HCT116 (cell line): ENCODE results near the gene ADD3. TPM values are rescaled to one million over a fixed set of nuclear protein-coding genes. Genes with fewer than 3 reads are reported as not detected.

ENCODE experiments used
- ATAC-seq: fragments of 200-7000 bp; cut with Tn5 transposase; 2 replicates; pipeline ENCODE4 v1.9.1; 2020; ENCODE audit warnings: mild to moderate bottlenecking, moderate library complexity
- BruUV-seq: library from RNA; stranded (reverse); fragments of 400-500 nt; replicated peaks from 2 replicates; lab custom pipeline; 2021; lab: Mats Ljungman, UMichigan
- CTCF ChIA-PET: fragments of 300-600 bp; sonication (Branson Sonifier 250); formaldehyde crosslinking; loops from one replicate; lab custom pipeline; 2021; ENCODE audit warnings: antibody characterized with exemption; lab: Charles Lee
- POLR2A ChIA-PET: fragments of 300-600, 350-600 bp; sonication (Branson Sonifier 250); formaldehyde crosslinking; loops from one replicate; lab custom pipeline; 2021; ENCODE audit warnings: antibody characterized with exemption; lab: Charles Lee
- RAD21 ChIA-PET, 2 experiments: fragments of 300-600 bp; sonication (Branson Sonifier 250); formaldehyde crosslinking; loops; one replicate each; lab custom pipeline; 2023; ENCODE audit warnings: low total read pairs in 2 of 2; ENCODE audit not compliant: uncharacterized antibody in 2 of 2, unreplicated experiment in 2 of 2, low non-redundant PET in 1 of 2; lab: Charles Lee
- DNase-seq: peaks from one replicate; pipeline ENCODE4 v3.0.0-alpha.2; 2010; ENCODE audit warnings: low read depth, low spot score
- H2AFZ ChIP-seq: fragments of 200-600 bp; shearing (Covaris generic), sonication (generic); 2 replicates; pipeline ENCODE4 v1.6.1; 2017; ENCODE audit warnings: low read depth, mixed run types, mixed read lengths, antibody characterized with exemption, low read length; ENCODE audit not compliant: poor library complexity, severe bottlenecking
- H3K27ac ChIP-seq: 2 replicates; pipeline ENCODE4 v1.5.1; 2012; ENCODE audit warnings: low read depth, low read length
- H3K27me3 ChIP-seq: fragments of 200-600 bp; sonication (generic); 2 replicates; pipeline ENCODE4 v1.6.1; 2016; ENCODE audit warnings: mixed run types, low read length, mixed read lengths; ENCODE audit not compliant: insufficient read depth
- H3K36me3 ChIP-seq, 2 experiments: fragments of 200-500 bp in 1 of 2; fragments of 200-600 bp in 1 of 2; sonication (Bioruptor generic) in 1 of 2; sonication (generic) in 1 of 2; 2 replicates each; pipeline versions ENCODE4 v1.5.1 to v1.6.1; 2014 to 2016; ENCODE audit warnings: low read length in 2 of 2, inconsistent platforms in 1 of 2, mixed read lengths in 1 of 2, mixed run types in 1 of 2; ENCODE audit not compliant: insufficient read depth in 2 of 2, control insufficient read depth in 1 of 2
- H3K4me1 ChIP-seq, 2 experiments: fragments of 200-600 bp in 1 of 2; sonication (generic) in 1 of 2; 2 replicates each; pipeline versions ENCODE4 v1.5.1 to v1.6.1; 2012 to 2017; ENCODE audit warnings: low read length in 2 of 2, inconsistent platforms in 1 of 2, mild to moderate bottlenecking in 1 of 2, mixed read lengths in 1 of 2, mixed run types in 1 of 2, moderate library complexity in 1 of 2; ENCODE audit not compliant: insufficient read depth in 2 of 2, control insufficient read depth in 1 of 2
- H3K4me2 ChIP-seq: fragments of 200-600 bp; sonication (generic); 2 replicates; pipeline ENCODE4 v1.6.1; 2017; ENCODE audit warnings: mixed run types, low read length, mixed read lengths
- H3K4me3 ChIP-seq, 2 experiments: fragments of 200-600 bp in 1 of 2; sonication (generic) in 1 of 2; replicated peaks in 1 of 2; 2 replicates each; pipeline ENCODE4 v1.5.1; 2011 to 2016; ENCODE audit warnings: low read length in 2 of 2, control low read depth in 1 of 2, low read depth in 1 of 2, mild to moderate bottlenecking in 1 of 2, mixed read lengths in 1 of 2, mixed run types in 1 of 2
- H3K79me2 ChIP-seq: fragments of 200-600 bp; sonication (generic); 2 replicates; pipeline ENCODE4 v1.6.1; 2017; ENCODE audit warnings: mild to moderate bottlenecking, mixed run types, low read length, moderate library complexity, mixed read lengths; ENCODE audit not compliant: insufficient read depth
- H3K9ac ChIP-seq: fragments of 200-600 bp; sonication (generic); 2 replicates; pipeline ENCODE4 v1.6.1; 2016; ENCODE audit warnings: low read length, mixed read lengths
- H3K9me2 ChIP-seq: fragments of 200-600 bp; sonication (generic), shearing (Covaris generic); 2 replicates; pipeline ENCODE4 v1.6.1; 2017; ENCODE audit warnings: mixed run types, mild to moderate bottlenecking, moderate library complexity; ENCODE audit not compliant: insufficient read depth
- H3K9me3 ChIP-seq, 2 experiments: fragments of 200-500 bp in 1 of 2; fragments of 200-600 bp in 1 of 2; sonication (Bioruptor generic) in 1 of 2; sonication (generic) in 1 of 2; 2 replicates each; pipeline ENCODE4 v1.6.1; 2014 to 2017; ENCODE audit warnings: low read length in 2 of 2, mixed read lengths in 2 of 2, inconsistent platforms in 1 of 2, low read depth in 1 of 2, mild to moderate bottlenecking in 1 of 2, mixed run types in 1 of 2, moderate library complexity in 1 of 2; ENCODE audit not compliant: control insufficient read depth in 1 of 2, insufficient read depth in 1 of 2
- H4K20me1 ChIP-seq: fragments of 200-600 bp; sonication (generic), shearing (Covaris generic); 2 replicates; pipeline ENCODE4 v1.6.1; 2017; ENCODE audit warnings: mixed run types, mild to moderate bottlenecking, moderate library complexity; ENCODE audit not compliant: insufficient read depth
- ATF3 ChIP-seq: IDR thresholded peaks from 2 replicates; pipeline ENCODE4 v1.6.1; 2012
- CBX3 ChIP-seq: IDR thresholded peaks from 2 replicates; pipeline ENCODE4 v1.6.1; 2012; ENCODE audit warnings: low read depth
- CEBPB ChIP-seq: IDR thresholded peaks from 2 replicates; pipeline ENCODE4 v1.6.1; 2012; ENCODE audit warnings: low read depth
- ELF1 ChIP-seq: IDR thresholded peaks from 2 replicates; pipeline ENCODE4 v1.6.1; 2012; ENCODE audit warnings: low read depth, borderline replicate concordance
- EZH2 ChIP-seq: fragments of 200-600 bp; sonication (generic); IDR thresholded peaks from 2 replicates; pipeline ENCODE4 v1.6.1; 2017; ENCODE audit warnings: antibody characterized with exemption, mixed run types
- FOSL1 ChIP-seq: IDR thresholded peaks from 2 replicates; pipeline ENCODE4 v1.6.1; 2012; ENCODE audit warnings: low read depth
- JUND ChIP-seq: IDR thresholded peaks from 2 replicates; pipeline ENCODE4 v1.6.1; 2012
- MAX ChIP-seq: IDR thresholded peaks from 2 replicates; pipeline ENCODE4 v1.6.1; 2012
- POLR2A ChIP-seq: IDR thresholded peaks from 2 replicates; pipeline ENCODE4 v1.7.0; 2011; ENCODE audit warnings: borderline replicate concordance; ENCODE audit not compliant: insufficient read depth, insufficient read length; ENCODE audit errors: extremely low read depth
- POLR2AphosphoS5 ChIP-seq: IDR thresholded peaks from 2 replicates; pipeline ENCODE4 v1.6.1; 2011; ENCODE audit warnings: mild to moderate bottlenecking, low read depth, low read length, moderate library complexity
- RAD21 ChIP-seq: IDR thresholded peaks from 2 replicates; pipeline ENCODE4 v1.6.1; 2012; ENCODE audit warnings: low read depth, mild to moderate bottlenecking
- REST ChIP-seq: IDR thresholded peaks from 2 replicates; pipeline ENCODE4 v1.6.1; 2012; ENCODE audit warnings: low read depth
- SIN3A ChIP-seq: IDR thresholded peaks from 2 replicates; pipeline ENCODE4 v1.6.1; 2012; ENCODE audit warnings: low read depth
- SP1 ChIP-seq: IDR thresholded peaks from 2 replicates; pipeline ENCODE4 v1.6.1; 2012; ENCODE audit warnings: low read depth
- TCF7L2 ChIP-seq: IDR thresholded peaks from 2 replicates; pipeline ENCODE4 v1.7.0; 2011; ENCODE audit warnings: borderline replicate concordance, inconsistent platforms; ENCODE audit not compliant: insufficient read depth, insufficient read length; ENCODE audit errors: extremely low read depth
- YY1 ChIP-seq: IDR thresholded peaks from 2 replicates; pipeline ENCODE4 v1.6.1; 2011; ENCODE audit warnings: low read length, low read depth, moderate library complexity, mild to moderate bottlenecking; ENCODE audit not compliant: insufficient replicate concordance; ENCODE audit errors: extremely low read depth
- ZNF274 ChIP-seq: fragments of 200-500 bp; sonication (Bioruptor generic); IDR thresholded peaks from 2 replicates; pipeline ENCODE4 v1.6.1; 2014; ENCODE audit warnings: mild to moderate bottlenecking, low read depth, low read length, inconsistent platforms
- intact Hi-C: fragments of 100-400 bp; cut with micrococcal nuclease; formaldehyde crosslinking; loops from 2 replicates; pipeline ENCODE4 v1.10.0; 2022
- total RNA-seq: library from RNA; stranded (reverse); gene quantifications from one replicate; pipeline ENCODE4 v1.2.1, GENCODE V29; 2021; ENCODE audit not compliant: unreplicated experiment

Gene ADD3
- total RNA-seq, 1 experiment from 2014 or later: 41.1 TPM

- TF ChIP-seq REST (no peak), MAX (no peak), SIN3A (no peak), ZNF274 (no peak), RAD21 (no peak), YY1 (no peak), CBX3 (no peak), FOSL1 (no peak)
Observed at GRCh38 chr10:110094786-110095185, 87.0 kb downstream of the ADD3 start (continued).

- CTCF ChIA-PET: no interaction called here
- no peak overlapping the region for H3K27ac ChIP-seq
- DNase-seq (no peak), ATAC-seq (no peak)
- H3K9ac ChIP-seq: no peak overlapping the region
- no peaks in the 10 kb centered on the region for H3K27me3 ChIP-seq
- TF ChIP-seq SIN3A: no peak
- TF ChIP-seq JUND: no peak
- no peak for TF ChIP-seq TCF7L2
- TF ChIP-seq POLR2AphosphoS5: no peak
- no peak for TF ChIP-seq ELF1
- no peak for TF ChIP-seq CEBPB
- no peak for TF ChIP-seq SP1
- TF ChIP-seq POLR2A: no peak
- TF ChIP-seq RAD21: no peak
- TF ChIP-seq CBX3: no peak
- TF ChIP-seq EZH2: no peak
- no peak for TF ChIP-seq ATF3
- RAD21 ChIA-PET: no interaction called here
- H3K9me3 ChIP-seq: no peaks in the 10 kb centered on the region
- H3K4me1 ChIP-seq: no peaks in the 10 kb centered on the region
- BruUV-seq: no TSS peak
- no peaks in the 10 kb centered on the region for H3K36me3 ChIP-seq
- H3K79me2 ChIP-seq: no peaks in the 10 kb centered on the region
- H3K4me3 ChIP-seq: no peak overlapping the region
- no peak overlapping the region for H3K4me2 ChIP-seq
- H4K20me1 ChIP-seq: no peaks in the 10 kb centered on the region
- H3K9me2 ChIP-seq: no peaks in the 10 kb centered on the region
- no peak overlapping the region for H2AFZ ChIP-seq
- intact Hi-C loops: no loop called here
- POLR2A ChIA-PET: no interaction called here
Observed at GRCh38 chr10:110101464-110102144, 93.8 kb downstream of the ADD3 start.
